SU-DHL-6 (cell line): Measurements from ENCODE around the gene COPG1.

Experiments
- H2AFZ ChIP-seq: fragments of 200-600 bp; sonication (generic); 2 replicates; pipeline ENCODE4 v1.6.1; 2014; ENCODE audit warnings: low read depth, mild to moderate bottlenecking, moderate library complexity, mixed read lengths, antibody characterized with exemption, low read length; ENCODE audit not compliant: severe bottlenecking
- H3F3A ChIP-seq: fragments of 200-600 bp; shearing (Covaris generic); 2 replicates; pipeline ENCODE4 v1.6.0; 2016; ENCODE audit warnings: antibody characterized with exemption, mild to moderate bottlenecking; ENCODE audit not compliant: insufficient read depth
- H3K27ac ChIP-seq: fragments of 200-600 bp; sonication (generic); 2 replicates; pipeline ENCODE4 v1.5.1; 2016; ENCODE audit warnings: low read depth, mild to moderate bottlenecking, low read length, moderate library complexity, mixed read lengths
- H3K27me3 ChIP-seq: fragments of 200-600 bp; sonication (generic), shearing (Covaris generic); 2 replicates; pipeline ENCODE4 v1.6.0; 2014; ENCODE audit warnings: mild to moderate bottlenecking, low read length
- H3K36me3 ChIP-seq: fragments of 200-600 bp; sonication (generic); 2 replicates; pipeline ENCODE4 v1.6.1; 2014; ENCODE audit warnings: mild to moderate bottlenecking, low read length, mixed read lengths
- H3K4me2 ChIP-seq: fragments of 300-600, 200-600 bp; shearing (Covaris generic), sonication (generic); 2 replicates; pipeline ENCODE4 v1.6.0; 2014; ENCODE audit warnings: low read length, low read depth, mild to moderate bottlenecking; ENCODE audit not compliant: poor library complexity, severe bottlenecking
- H3K4me3 ChIP-seq: fragments of 200-600 bp; sonication (generic); 2 replicates; pipeline ENCODE4 v1.5.1; 2014; ENCODE audit warnings: antibody characterized with exemption, low read length, mild to moderate bottlenecking, mixed read lengths; ENCODE audit not compliant: insufficient read depth, poor library complexity, severe bottlenecking
- H3K79me2 ChIP-seq: fragments of 200-600 bp; sonication (generic); 2 replicates; pipeline ENCODE4 v1.6.1; 2014; ENCODE audit warnings: mild to moderate bottlenecking, low read length, moderate library complexity; ENCODE audit not compliant: insufficient read depth
- H3K9ac ChIP-seq: fragments of 200-600 bp; sonication (generic); 2 replicates; pipeline ENCODE4 v1.7.0; 2014; ENCODE audit warnings: mild to moderate bottlenecking, low read length
- H3K9me2 ChIP-seq: fragments of 200-600 bp; sonication (generic); replicated peaks from 2 replicates; pipeline ENCODE4 v1.6.1; 2014; ENCODE audit warnings: low read length; ENCODE audit not compliant: insufficient read depth
- H3K9me3 ChIP-seq: fragments of 200-600 bp; sonication (generic); 2 replicates; pipeline ENCODE4 v1.6.1; 2014; ENCODE audit warnings: low read length, mixed read lengths; ENCODE audit not compliant: insufficient read depth
- H4K20me1 ChIP-seq: fragments of 200-600 bp; sonication (generic); 2 replicates; pipeline ENCODE4 v1.6.1; 2014; ENCODE audit warnings: low read depth, mild to moderate bottlenecking, antibody characterized with exemption, low read length, moderate library complexity, mixed read lengths
- CTCF ChIP-seq: fragments of 200-600 bp; sonication (generic); IDR thresholded peaks from one replicate; pipeline ENCODE4 v1.5.1; 2017; ENCODE audit warnings: antibody characterized with exemption, mild to moderate bottlenecking, low read length, moderate library complexity; ENCODE audit not compliant: insufficient read depth, poor library complexity, severe bottlenecking
- EZH2phosphoT487 ChIP-seq: fragments of 200-600 bp; sonication (generic), shearing (Covaris generic); conservative IDR thresholded peaks from 2 replicates; pipeline ENCODE4 v1.6.1; 2018; ENCODE audit warnings: mild to moderate bottlenecking, antibody characterized with exemption, low read length, moderate library complexity, mixed read lengths

The COPG1 gene

GRCh38 chr3:129282727-129283327 is 33.4 kb downstream of the COPG1 start:
- Histone ChIP-seq H3K27ac (peak overlapping the region; percentile 92), H4K20me1 (no peaks in the 10 kb centered on the region), H2AFZ (no peak overlapping the region), H3K36me3 (0 out of 2 replicates have a peak, but pooled peaks cover 3% of the 10 kb centered on the region), H3K9ac (peak overlapping the region; percentile 7), H3K79me2 (peaks cover 41% of the 10 kb centered on the region), H3K9me2 (no peaks in the 10 kb centered on the region), H3K4me2 (peak overlapping the region; percentile 93), H3K9me3 (no peaks in the 10 kb centered on the region), H3K4me3 (peak overlapping the region; percentile 41), H3F3A (peaks cover 30% of the 10 kb centered on the region), H3K27me3 (no peaks in the 10 kb centered on the region)
- TF ChIP-seq EZH2phosphoT487, result no peak
- no peak for TF ChIP-seq CTCF

- Histone ChIP-seq H3K79me2 (peaks cover 34% of the 10 kb centered on the region), H3K4me2 (no peak overlapping the region), H3K9me3 (no peaks in the 10 kb centered on the region), H3K9ac (no peak overlapping the region), H3F3A (peaks cover 16% of the 10 kb centered on the region), H2AFZ (no peak overlapping the region), H3K9me2 (no peaks in the 10 kb centered on the region), H4K20me1 (no peaks in the 10 kb centered on the region), H3K4me3 (no peak overlapping the region), H3K36me3 (peaks cover 11% of the 10 kb centered on the region), H3K27me3 (no peaks in the 10 kb centered on the region), H3K27ac (no peak overlapping the region)
- TF ChIP-seq CTCF, result no peak
- no peak for TF ChIP-seq EZH2phosphoT487
These were observed 36.7 kb downstream of the COPG1 start for GRCh38 chr3:129286081-129286480.

GRCh38 chr3:129288446-129288845 is 39.0 kb downstream of the COPG1 start:
- Histone ChIP-seq H3K9me2 (no peaks in the 10 kb centered on the region), H3K9ac (no peak overlapping the region), H3K79me2 (peaks cover 29% of the 10 kb centered on the region), H3K27me3 (no peaks in the 10 kb centered on the region), H4K20me1 (no peaks in the 10 kb centered on the region), H3K9me3 (no peaks in the 10 kb centered on the region), H2AFZ (no peak overlapping the region), H3K4me2 (no peak overlapping the region), H3K36me3 (peaks cover 15% of the 10 kb centered on the region), H3K4me3 (no peak overlapping the region), H3K27ac (no peak overlapping the region), H3F3A (no peaks in the 10 kb centered on the region)
- no peak for TF ChIP-seq EZH2phosphoT487
- no peak for TF ChIP-seq CTCF
